Keratinocyte (primary cell): ENCODE results near the gene ORM2.

ENCODE experiments used
- CTCF ChIP-seq, 3 experiments: IDR thresholded peaks in 1 of 3; conservative IDR thresholded peaks in 1 of 3; optimal IDR thresholded peaks in 1 of 3; 2 replicates in 2 of 3; 3 replicates in 1 of 3; pipeline versions ENCODE3 to v1.5.1; 2011; ENCODE audit warnings: low read length in 3 of 3, mild to moderate bottlenecking in 3 of 3, moderate library complexity in 2 of 3, control low read depth in 1 of 3, inconsistent platforms in 1 of 3; ENCODE audit not compliant: insufficient read depth in 2 of 3; ENCODE audit errors: extremely low read depth in 1 of 3
- EZH2 ChIP-seq: IDR thresholded peaks from one replicate; pipeline ENCODE4 v1.6.1; 2012; ENCODE audit warnings: inconsistent platforms, mild to moderate bottlenecking, low read length, moderate library complexity

GRCh38 chr9:114363424-114363823, 33.8 kb downstream of the ORM2 start:
- no peak for TF ChIP-seq CTCF (optimal IDR thresholded peaks at IDR 0.05 in 1 of 3, IDR thresholded peaks at IDR 0.05 in 1 of 3, conservative IDR thresholded peaks at IDR 0.05 in 1 of 3; ENCODE audit: extremely low read depth in 1 of 3, insufficient read depth in 2 of 3, low read length in 3 of 3)
- no peak for TF ChIP-seq EZH2
